HepG2 (cell line): ENCODE results near the gene MYO15A. TPM values are rescaled to one million over a fixed set of nuclear protein-coding genes. Genes with fewer than 3 reads are reported as not detected.
A peak's percentile ranks its signal among the peaks of the same experiment; 100 is the strongest.

Experiments
- AFF4 ChIP-seq: sonication (generic); formaldehyde crosslinking; IDR thresholded peaks from 2 replicates; pipeline ENCODE4 v1.4.0; 2020; ENCODE audit warnings: missing genetic modification reagents
- CCAR2 ChIP-seq: fragments of 200-400 bp; formaldehyde crosslinking; optimal IDR thresholded peaks from 2 replicates; pipeline ENCODE3; 2018; ENCODE audit warnings: low read depth, mild to moderate bottlenecking, low read length, moderate library complexity
- DZIP1 ChIP-seq: sonication (generic); formaldehyde crosslinking; IDR thresholded peaks from 2 replicates; pipeline ENCODE4 v1.5.0; 2020; ENCODE audit warnings: mild to moderate bottlenecking, missing genetic modification reagents
- GABPA ChIP-seq, 2 experiments: IDR thresholded peaks; 2 replicates each; pipeline ENCODE4 v1.6.1; 2011 to 2016; ENCODE audit warnings: low read depth in 2 of 2, low read length in 1 of 2, missing biosample characterization in 1 of 2, missing genetic modification characterization in 1 of 2
- GATAD2A ChIP-seq: IDR thresholded peaks from 2 replicates; pipeline ENCODE4 v1.6.1; 2016
- NR3C1 ChIP-seq: sonication (generic); formaldehyde crosslinking; IDR thresholded peaks from 2 replicates; pipeline ENCODE4 v1.4.0; 2020; ENCODE audit warnings: missing genetic modification reagents
- PRMT3 ChIP-seq: sonication (generic); formaldehyde crosslinking; IDR thresholded peaks from 2 replicates; pipeline ENCODE4 v1.8.1; 2022; ENCODE audit warnings: low read depth, mild to moderate bottlenecking, moderate library complexity, missing genetic modification reagents, borderline replicate concordance
- TFDP1 ChIP-seq: IDR thresholded peaks from 2 replicates; pipeline ENCODE4 v1.6.1; 2016; ENCODE audit warnings: missing compliant biosample characterization, missing genetic modification reagents, borderline replicate concordance
- ZFP36 ChIP-seq: fragments of 150-350 bp; IDR thresholded peaks from 2 replicates; pipeline ENCODE4 v1.6.1; 2018; ENCODE audit warnings: borderline replicate concordance, low read length, low read depth; ENCODE audit not compliant: partially characterized antibody
- ZNF274 ChIP-seq: sonication (generic); formaldehyde crosslinking; IDR thresholded peaks from 2 replicates; pipeline ENCODE4 v1.5.1; 2020; ENCODE audit warnings: mild to moderate bottlenecking, missing genetic modification reagents
- ZNF558 ChIP-seq: sonication (generic); formaldehyde crosslinking; IDR thresholded peaks from 2 replicates; pipeline ENCODE4 v1.9.0; 2022; ENCODE audit warnings: mild to moderate bottlenecking, missing genetic modification reagents, borderline replicate concordance
- ZNF768 ChIP-seq: sonication (generic); formaldehyde crosslinking; IDR thresholded peaks from 2 replicates; pipeline ENCODE4 v1.4.0; 2020; ENCODE audit warnings: missing genetic modification reagents
- polyA plus RNA-seq, 8 experiments: library from polyadenylated mRNA; depleted of rRNA in 3 of 8; stranded (reverse) in 7 of 8; unstranded in 1 of 8; fragments of >200 nt; fragmentation: Illumina TruSeq in 4 of 8; extraction: Trizol in 4 of 8; gene quantifications; 2 replicates each; pipeline versions ENCODE4 v1.2.1 to v1.2.3, GENCODE V29; 2011 to 2016; ENCODE audit warnings: low read depth in 4 of 8, missing spikeins in 1 of 8, mixed read lengths in 1 of 8; ENCODE audit not compliant: insufficient read depth in 1 of 8
- total RNA-seq, 5 experiments: library from RNA; depleted of rRNA; stranded (reverse); fragments of >200 nt; fragmentation: Illumina TruSeq; extraction: Trizol; gene quantifications; 2 replicates each; pipeline ENCODE4 v1.2.3, GENCODE V29; 2016; ENCODE audit warnings: low read depth in 1 of 5
- TF ChIP-seq, protein P1 (sequence below): sonication (generic); formaldehyde crosslinking; IDR thresholded peaks from 2 replicates; pipeline ENCODE4 v1.4.0; 2020; ENCODE audit warnings: missing genetic modification reagents

The MYO15A gene
- total and polyA plus RNA-seq, 2 of the 13 experiments (the other 11 are each of a cell fraction or from before 2014, with no cell fraction given), result 0.07 to 0.20 TPM

DNA sequence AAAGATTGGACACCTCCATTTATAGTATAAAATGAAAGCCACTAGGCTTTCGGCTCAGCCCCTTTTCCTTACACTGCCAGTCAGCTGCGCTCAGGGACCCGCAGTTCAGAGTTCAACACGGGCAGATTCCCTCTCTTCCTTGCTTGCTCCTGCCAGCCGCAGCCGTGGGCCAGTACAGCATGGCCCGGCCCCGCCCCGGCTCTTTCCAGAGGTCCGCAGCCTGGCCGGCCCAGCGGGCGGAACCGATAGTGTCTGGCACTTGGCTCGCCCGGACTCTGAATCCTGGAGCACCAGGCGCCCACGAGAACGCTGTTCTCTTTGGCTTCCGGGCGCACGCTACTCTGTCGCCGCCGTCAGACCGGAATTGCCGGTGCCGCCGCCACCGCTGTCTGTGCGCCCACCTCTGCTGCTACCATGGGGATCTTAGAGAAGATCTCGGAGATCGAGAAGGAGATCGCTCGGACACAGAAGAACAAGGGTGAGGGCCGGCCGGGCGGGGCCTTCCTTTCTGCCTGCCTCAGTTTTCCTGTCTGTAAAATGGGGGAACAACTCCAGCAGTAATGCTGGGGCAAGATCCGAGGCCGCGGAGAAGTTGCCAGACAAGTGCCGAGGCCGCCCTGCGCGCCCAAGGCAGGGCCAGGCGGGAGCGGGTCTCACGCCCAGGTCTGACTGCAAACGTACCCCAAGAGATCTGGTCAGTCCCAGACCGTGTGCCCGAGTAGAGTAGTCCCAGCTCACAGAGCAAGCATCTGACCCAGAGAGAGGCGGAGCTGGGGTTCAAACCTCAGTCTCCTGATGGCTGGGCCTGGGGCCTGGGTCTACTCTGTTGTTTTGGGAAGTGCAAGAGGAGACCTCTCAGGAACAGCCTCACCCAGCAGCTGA, 20.7 kb upstream of the MYO15A start, which contains the start of gene DRG2 (continued):
- TF ChIP-seq CCAR2 (peak; percentile 97), GABPA (IDR thresholded peaks at IDR 0.05; ENCODE audit: low read depth, low read length) (peak; percentile 91), GABPA (CRISPR knock-in tag; IDR thresholded peaks at IDR 0.05; ENCODE audit: low read depth) (peak; percentile 98), ZFP36 (peak; percentile 86), ZNF558 (CRISPR knock-in tag) (0 out of 2 replicates have a peak, but pooled peaks have one; percentile 91), DZIP1 (CRISPR knock-in tag) (0 out of 2 replicates have a peak, but pooled peaks have one; percentile 45), AFF4 (CRISPR knock-in tag) (no peak), GATAD2A (CRISPR knock-in tag) (peak; percentile 95), PRMT3 (no peak), TFDP1 (CRISPR knock-in tag) (peak; percentile 70; the same call in 1 of the 2 replicates), NR3C1 (no peak), ZNF274 (CRISPR knock-in tag) (peak; percentile 91; the same call in 1 of the 2 replicates), ZNF768 (CRISPR knock-in tag) (peak; percentile 87)
- TF ChIP-seq, protein P1, sequence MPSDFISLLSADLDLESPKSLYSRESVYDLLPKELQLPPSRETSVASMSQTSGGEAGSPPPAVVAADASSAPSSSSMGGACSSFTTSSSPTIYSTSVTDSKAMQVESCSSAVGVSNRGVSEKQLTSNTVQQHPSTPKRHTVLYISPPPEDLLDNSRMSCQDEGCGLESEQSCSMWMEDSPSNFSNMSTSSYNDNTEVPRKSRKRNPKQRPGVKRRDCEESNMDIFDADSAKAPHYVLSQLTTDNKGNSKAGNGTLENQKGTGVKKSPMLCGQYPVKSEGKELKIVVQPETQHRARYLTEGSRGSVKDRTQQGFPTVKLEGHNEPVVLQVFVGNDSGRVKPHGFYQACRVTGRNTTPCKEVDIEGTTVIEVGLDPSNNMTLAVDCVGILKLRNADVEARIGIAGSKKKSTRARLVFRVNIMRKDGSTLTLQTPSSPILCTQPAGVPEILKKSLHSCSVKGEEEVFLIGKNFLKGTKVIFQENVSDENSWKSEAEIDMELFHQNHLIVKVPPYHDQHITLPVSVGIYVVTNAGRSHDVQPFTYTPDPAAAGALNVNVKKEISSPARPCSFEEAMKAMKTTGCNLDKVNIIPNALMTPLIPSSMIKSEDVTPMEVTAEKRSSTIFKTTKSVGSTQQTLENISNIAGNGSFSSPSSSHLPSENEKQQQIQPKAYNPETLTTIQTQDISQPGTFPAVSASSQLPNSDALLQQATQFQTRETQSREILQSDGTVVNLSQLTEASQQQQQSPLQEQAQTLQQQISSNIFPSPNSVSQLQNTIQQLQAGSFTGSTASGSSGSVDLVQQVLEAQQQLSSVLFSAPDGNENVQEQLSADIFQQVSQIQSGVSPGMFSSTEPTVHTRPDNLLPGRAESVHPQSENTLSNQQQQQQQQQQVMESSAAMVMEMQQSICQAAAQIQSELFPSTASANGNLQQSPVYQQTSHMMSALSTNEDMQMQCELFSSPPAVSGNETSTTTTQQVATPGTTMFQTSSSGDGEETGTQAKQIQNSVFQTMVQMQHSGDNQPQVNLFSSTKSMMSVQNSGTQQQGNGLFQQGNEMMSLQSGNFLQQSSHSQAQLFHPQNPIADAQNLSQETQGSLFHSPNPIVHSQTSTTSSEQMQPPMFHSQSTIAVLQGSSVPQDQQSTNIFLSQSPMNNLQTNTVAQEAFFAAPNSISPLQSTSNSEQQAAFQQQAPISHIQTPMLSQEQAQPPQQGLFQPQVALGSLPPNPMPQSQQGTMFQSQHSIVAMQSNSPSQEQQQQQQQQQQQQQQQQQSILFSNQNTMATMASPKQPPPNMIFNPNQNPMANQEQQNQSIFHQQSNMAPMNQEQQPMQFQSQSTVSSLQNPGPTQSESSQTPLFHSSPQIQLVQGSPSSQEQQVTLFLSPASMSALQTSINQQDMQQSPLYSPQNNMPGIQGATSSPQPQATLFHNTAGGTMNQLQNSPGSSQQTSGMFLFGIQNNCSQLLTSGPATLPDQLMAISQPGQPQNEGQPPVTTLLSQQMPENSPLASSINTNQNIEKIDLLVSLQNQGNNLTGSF (CRISPR knock-in tag), result no peak
